Measurements from ENCODE around the gene ALDH16A1.

Gene ALDH16A1

GRCh38 chr19:49453013-49453756 is at the start of gene ALDH16A1:
Gene ALDH16A1, plus strand, starts transcription at chr19:49453225. Its CDS starts 107 bp downstream, at chr19:49453332.
- peak; percentile 99 for DNase-seq

GRCh38 chr19:49403404-49404187 is 49.4 kb upstream of the ALDH16A1 start:
- peak; percentile 98 to 100 for DNase-seq

DNA sequence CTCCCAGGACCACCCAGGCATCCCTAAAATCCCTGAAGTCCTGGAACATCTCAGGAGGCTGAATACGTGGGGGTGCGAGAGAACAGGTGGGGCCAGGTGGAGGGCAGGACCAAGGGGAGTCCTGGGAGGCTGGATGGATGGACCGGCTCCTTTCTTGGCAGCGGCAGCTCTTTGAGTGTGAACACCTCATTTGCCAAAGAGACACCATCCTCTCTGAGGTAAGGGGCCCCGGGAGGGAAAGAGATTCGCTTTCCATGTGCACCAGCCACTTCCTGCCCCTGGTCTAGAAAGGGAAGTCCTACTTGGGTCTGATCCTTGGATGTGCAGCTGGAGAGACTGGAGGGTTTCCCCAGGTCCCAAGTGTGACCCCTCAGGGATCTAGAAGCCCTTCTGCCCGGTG is 45.9 kb upstream of the ALDH16A1 start:
- no peak for DNase-seq

DNA sequence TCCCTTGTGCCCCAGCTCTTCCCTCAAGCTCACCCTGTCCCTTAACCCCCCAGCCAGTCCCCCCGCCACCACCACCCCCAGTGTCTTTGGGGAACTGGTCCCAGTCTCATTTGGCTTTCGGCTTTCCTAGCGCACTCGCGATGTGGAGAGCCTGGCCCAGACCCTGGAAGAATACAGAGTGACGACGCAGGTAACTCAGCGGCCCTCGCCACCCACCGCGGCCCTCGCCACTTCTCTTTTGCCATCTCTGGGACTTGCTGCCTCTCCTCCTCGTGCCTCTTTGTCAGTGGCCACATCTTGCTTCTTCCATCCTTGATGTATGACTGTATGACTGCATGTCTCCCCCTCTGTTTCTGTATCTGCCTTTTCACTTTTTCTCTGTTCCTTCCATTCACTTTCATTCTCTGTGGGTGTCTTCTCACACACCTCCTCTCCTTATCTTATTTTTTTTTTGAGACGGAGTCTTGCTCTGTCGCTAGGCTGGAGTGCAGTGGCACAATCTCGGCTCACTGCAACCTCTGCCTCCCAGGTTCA is 45.5 kb upstream of the ALDH16A1 start:
- no peak for DNase-seq

DNA sequence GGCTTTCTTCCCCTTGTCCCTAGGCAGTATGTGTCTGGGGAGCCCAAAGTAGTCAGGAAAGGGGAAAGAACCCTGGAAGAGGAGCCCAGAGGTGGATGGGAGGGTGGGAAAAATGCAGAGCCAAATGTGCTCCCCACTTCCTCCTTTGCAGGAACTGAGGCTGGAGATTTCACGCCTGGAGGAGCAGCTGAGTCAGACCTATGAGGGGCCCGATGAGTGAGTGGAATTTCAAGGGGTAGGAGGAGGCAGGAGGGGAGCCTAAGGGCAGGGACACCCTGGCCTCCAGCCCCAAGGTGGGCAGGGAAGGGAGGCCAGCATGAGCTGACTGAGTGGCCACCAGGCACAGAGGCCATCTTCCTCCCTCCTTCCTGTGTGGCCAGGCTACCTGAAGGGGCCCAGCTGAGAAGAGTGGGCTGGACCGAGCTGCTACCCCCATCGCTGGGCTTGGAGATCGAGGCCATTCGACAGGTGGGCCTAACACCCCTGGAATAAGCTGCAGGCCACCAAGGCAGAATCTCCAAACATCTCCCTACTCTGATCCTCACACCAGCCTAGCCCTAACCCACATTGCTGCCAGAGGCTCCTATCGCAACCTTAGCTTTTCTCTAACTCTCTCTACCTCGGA is 44.1 kb upstream of the ALDH16A1 start:
- DNase-seq: no peak

DNA sequence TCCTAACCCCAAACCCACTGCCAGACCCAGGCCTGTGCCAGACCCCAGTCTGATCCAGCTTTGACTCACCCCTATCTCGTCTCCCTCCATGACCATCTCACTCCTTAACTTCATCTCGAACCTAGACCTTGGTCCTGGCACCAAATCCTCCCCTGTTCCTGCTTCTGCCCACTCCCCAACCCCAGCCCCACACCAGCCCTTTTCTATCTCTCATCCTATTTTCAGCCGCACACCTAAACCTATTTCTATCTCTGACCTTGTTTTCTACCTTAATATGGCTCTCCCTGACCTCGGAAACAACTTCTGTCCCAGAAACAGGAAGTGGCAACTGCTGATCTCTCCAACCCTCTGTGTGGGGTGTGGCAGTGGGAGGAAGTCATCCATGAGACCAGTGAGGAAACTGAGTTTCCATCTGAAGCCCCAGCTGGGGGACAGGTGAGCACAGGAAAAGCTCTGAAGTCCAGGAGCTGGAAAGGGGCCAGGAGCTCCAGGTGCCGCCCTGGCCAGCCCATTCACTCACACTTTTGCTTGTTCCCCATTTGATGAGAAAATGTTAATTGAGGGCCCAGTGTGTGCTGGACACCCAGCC is 43.5 kb upstream of the ALDH16A1 start:
- DNase-seq: no peak

DNA sequence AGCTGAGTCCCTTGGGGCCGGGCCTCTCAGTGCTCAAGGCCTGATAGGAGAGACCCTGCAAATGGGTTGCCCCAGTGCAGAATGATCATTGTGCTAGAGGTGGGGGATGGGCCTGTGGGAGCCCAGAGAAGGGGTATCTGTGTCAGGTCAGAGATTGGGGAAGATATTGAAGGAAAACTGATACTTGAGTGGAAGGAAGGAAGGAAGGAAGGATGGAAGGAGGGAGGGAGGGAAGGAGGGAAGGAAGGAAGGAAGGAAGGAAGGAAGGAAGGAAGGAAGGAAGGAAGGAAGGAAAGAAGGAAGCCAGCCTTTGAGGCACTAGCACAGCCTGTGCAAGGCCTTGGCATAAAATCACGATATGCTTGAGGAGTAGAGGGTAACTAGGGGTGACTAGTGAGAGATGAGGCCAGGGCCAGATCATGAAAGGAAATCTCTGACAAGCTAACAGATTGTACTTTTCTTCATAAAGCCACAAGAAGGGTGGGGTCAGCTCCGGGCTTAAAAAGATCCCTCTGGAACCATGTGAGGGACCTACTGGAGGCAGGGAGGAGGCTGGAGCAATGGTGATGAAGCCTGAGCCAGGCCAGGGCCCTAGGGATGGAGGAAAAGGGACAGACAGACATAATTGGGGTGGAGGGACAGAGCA is 41.2 kb upstream of the ALDH16A1 start:
- DNase-seq: no peak

DNA sequence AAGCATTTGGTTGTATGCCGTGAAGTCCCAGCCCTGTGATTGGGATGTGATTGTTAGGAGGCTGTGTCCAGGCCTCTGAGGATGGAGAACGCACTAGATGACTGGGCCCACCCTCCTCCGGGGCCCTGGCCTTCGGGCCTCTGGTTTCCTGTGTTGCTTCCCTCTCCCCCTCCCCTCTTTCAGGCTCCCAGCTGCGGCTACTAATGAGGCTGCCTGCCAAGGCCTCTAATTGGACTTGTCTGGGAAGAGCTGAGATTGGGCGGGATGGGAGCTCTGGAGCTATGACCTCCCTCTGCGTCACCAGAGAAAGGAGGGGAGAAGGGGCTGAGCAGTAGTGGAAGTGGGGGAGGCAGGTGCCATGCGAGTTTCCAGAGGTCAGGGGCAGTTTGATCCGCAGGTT is 39.7 kb upstream of the ALDH16A1 start:
- no peak for DNase-seq

GRCh38 chr19:49414256-49414655 is 38.8 kb upstream of the ALDH16A1 start:
- no peak for DNase-seq

- no peak for DNase-seq
These were observed 37.8 kb upstream of the ALDH16A1 start for GRCh38 chr19:49415102-49415809.

GRCh38 chr19:49415810-49416200 is 37.2 kb upstream of the ALDH16A1 start:
- DNase-seq: no peak

- DNase-seq: no peak
These were observed 35.9 kb upstream of the ALDH16A1 start for GRCh38 chr19:49417088-49417487.

DNA sequence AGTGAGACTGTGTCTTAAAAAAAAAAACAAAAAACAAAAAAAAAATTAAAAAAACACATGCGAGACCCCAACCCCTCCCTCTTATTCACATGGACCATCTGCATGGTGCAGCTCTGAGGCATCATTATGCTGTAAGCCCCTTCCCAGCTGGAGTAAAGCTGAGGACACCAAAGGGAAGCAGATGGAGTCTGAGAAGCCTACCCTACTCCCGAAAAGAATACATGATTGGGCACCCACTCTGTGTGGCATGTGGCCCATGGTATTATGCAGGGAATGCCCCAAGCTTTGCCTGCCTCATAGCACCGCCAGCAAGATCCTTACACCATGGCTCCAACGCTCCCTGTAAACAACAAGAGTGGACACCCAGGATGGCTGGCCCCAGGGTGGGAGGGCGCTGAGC is 34.5 kb upstream of the ALDH16A1 start:
- DNase-seq: peak; percentile 41 to 76

GRCh38 chr19:49419173-49419572 is 33.9 kb upstream of the ALDH16A1 start:
- DNase-seq: no peak

DNA sequence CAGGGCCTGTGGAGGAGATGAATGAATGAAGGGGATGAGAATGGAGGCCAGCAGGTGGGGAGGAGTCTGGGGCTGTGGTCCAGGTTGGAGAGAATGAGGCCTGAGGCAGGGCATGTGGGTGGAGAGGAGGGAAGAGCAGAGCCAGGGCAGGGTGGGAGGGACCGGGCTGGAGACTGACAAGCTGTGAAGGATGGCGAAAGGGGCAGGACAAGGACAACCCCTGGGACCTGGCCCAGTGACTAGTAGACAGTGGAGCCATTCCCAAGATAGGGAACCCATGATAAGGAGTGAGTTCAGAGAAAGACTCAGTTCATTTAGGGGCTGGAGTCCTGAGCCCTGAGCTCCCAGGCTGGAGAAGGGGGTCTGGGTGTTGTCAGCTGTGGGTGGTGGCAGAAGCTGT is 32.8 kb upstream of the ALDH16A1 start:
- DNase-seq: no peak

DNA sequence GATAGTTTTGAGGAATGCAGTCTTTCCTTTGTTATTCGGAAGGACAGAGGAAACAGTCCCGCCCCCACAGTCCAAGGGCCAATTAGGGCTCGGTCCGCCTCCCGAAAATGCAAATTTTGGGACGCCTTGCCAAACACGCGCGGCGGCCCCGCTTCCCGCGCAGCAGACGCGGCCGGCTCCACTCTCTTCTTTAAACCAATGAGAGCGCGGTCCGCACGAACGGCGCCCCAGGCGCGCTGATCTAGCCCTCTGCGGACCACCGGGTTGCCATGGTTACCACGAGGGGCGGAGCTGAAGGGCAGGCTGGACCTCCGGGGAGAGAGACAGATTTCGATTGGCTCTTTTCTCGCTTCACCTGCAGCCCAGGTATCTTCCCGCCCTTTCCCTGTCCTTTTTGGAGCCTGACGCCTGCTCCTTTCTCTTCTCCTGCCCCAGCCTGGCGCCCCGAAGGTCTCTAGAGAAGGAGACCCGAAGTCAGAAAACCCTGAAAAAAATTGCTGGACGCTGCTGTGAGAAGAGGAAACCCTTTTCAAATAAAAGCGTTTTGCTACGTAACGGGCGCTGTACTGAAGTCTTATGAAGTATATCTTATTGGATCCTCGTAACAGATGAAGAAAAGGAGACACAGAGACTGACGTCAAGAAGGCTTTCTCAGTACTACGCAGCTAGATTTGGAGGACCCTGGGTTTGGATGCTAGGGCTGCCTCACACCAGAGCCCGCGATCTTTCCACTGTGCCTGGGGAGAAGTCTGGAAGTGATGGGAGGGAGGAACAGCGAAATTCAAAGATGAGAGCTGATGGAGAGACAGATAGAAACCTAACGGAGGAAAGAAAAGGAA is 31.8 kb upstream of the ALDH16A1 start:
- peak; percentile 92 to 93 for DNase-seq

DNA sequence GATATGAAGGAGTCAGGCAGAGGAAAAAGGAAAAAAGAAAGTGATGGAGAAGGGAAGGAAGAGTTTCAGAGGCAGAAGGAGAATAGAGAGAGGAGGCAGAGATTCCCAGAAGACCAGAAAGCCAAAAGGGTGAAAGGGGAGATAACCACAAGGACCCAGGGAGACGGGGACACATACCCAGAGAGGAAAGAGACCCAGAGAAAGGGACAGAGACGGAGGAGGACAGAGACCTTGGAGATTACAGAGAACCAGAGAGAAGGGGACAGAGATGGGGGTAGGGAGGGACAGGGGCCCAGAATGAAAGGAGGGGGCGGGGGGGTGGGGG is 31.2 kb upstream of the ALDH16A1 start:
- DNase-seq: no peak

DNA sequence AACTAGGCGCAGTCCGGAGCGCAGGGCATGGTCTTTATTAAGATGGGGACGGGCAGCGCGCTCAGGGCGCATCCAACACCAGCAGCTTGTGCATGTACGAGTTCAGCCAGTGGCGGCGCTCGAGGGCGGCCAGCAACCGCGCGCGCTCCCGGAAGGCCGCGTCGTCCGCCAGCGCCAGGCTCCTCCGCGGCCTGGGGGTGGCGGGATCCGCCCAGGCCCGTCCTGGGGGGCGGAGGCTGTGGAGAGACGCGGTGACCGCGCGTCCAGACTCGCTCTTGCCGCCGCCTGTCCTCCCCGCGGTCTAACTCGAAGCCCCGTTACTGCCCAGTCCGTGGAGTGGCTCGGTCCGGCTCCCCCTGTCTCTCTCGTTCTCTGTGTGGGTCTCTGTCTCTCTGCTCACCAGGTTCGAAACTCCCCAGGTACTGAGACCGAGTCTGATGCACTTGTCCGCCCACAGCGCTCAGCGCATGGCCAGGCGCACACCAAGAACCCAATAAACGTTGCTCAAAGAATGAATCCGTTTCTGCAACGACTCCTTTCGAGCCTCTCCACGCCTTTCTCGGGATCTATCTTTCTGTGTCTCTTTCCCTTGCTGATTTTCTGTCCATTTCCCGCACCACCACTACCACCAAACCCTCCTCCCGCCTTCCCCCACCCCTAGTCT is 30.5 kb upstream of the ALDH16A1 start:
- peak; percentile 55 to 75 for DNase-seq

DNA sequence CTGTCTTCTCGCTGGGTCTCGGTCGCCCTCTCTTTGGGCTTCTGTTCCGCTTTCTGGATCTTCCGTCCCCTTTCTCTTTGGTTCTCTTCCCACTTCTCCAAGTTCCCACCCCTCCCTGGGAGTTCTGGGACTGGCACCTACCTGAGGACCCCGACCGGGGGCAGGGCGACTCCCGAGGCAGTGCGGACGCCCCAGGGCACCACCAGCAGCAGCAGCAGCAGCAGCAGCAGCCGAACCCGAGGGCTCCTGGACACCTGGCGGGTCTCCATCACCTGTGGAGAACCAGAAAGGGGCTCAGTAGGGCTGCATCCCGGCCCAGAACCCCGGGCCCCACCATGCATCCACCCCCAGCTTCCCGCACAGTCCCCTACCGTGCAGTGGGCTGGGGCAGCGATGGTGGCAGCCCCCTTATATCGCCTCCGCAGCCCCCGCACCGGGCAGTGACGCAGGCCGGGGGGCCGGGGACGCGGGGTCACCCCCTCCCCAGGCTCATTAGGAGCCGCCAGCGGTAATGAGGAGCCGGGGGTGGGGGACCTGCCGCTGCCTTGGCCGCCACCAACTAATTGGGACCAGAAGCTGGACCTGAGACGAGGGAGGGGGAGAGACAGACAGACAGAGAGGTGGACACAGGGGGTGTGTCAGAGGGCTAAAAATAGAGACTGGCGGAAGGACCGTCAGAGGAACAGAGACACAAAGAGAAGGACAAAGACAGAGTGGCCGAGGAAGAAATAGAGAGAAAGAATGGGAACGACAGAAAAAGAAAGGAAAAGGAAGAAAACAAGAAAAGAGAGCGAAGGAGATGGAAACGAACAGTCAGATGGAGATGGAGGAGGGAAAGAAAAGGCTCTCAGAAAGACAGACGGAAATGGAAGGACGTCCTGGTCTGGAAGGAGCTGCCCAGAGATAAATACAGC is 29.7 kb upstream of the ALDH16A1 start, which contains the start of gene PTH2:
Gene PTH2, minus strand, starts transcription at position 371 of the 914 bp plus-strand sequence. Its CDS starts 102 bp downstream, at position 269.
- DNase-seq: no peak

- DNase-seq: no peak
These were observed 29.1 kb upstream of the ALDH16A1 start for GRCh38 chr19:49423985-49424303.
